Common myeloid progenitor, CD34-positive (primary cell): ENCODE measurements around the gene COA6.

Experiments used
- CTCF ChIA-PET: fragments of 350-600 bp; sonication (Branson Sonifier 250); formaldehyde crosslinking; loops from one replicate; lab custom pipeline; 2021; ENCODE audit warnings: antibody characterized with exemption; lab: Charles Lee
- POLR2A ChIA-PET: fragments of 350-600 bp; sonication (Branson Sonifier 250); formaldehyde crosslinking; loops from one replicate; lab custom pipeline; 2021; ENCODE audit warnings: antibody characterized with exemption; lab: Charles Lee
- DNase-seq, 3 donors: peaks; one replicate each; pipeline versions ENCODE4 v3.0.0 to v3.0.0-alpha.2; 2013
- H3K27ac ChIP-seq, 2 experiments: 1 replicate in 1 of 2; 2 replicates in 1 of 2; pipeline ENCODE4 v1.7.0; 2013; ENCODE audit warnings: inconsistent platforms in 2 of 2, low read length in 2 of 2, mild to moderate bottlenecking in 2 of 2, low read depth in 1 of 2, moderate library complexity in 1 of 2; ENCODE audit not compliant: severe bottlenecking in 2 of 2, insufficient read depth in 1 of 2, poor library complexity in 1 of 2
- H3K27me3 ChIP-seq, 5 experiments: replicated peaks in 2 of 5; 1 replicate in 3 of 5; 2 replicates in 2 of 5; pipeline versions ENCODE4 v1.6.1 to v1.7.0; 2013; ENCODE audit warnings: low read length in 4 of 5, mild to moderate bottlenecking in 2 of 5, moderate library complexity in 2 of 5, inconsistent platforms in 1 of 5; ENCODE audit not compliant: insufficient read depth in 5 of 5, control insufficient read depth in 4 of 5
- H3K36me3 ChIP-seq, 4 experiments: 1 replicate in 2 of 4; 2 replicates in 2 of 4; pipeline versions ENCODE4 v1.6.1 to v1.7.0; 2013; ENCODE audit warnings: low read length in 3 of 4, control low read depth in 1 of 4, mild to moderate bottlenecking in 1 of 4; ENCODE audit not compliant: control insufficient read depth in 4 of 4, insufficient read depth in 4 of 4
- H3K4me1 ChIP-seq, 4 experiments: 1 replicate in 3 of 4; 2 replicates in 1 of 4; pipeline versions ENCODE4 v1.6.1 to v1.7.1; 2013; ENCODE audit warnings: low read length in 3 of 4, mild to moderate bottlenecking in 3 of 4, control low read depth in 1 of 4, inconsistent platforms in 1 of 4, moderate library complexity in 1 of 4; ENCODE audit not compliant: control insufficient read depth in 4 of 4, insufficient read depth in 4 of 4; ENCODE audit errors: control extremely low read depth in 1 of 4
- H3K4me3 ChIP-seq, 7 experiments: 1 replicate in 4 of 7; 2 replicates in 3 of 7; pipeline versions ENCODE4 v1.5.1 to v1.7.0; 2013; ENCODE audit warnings: mild to moderate bottlenecking in 7 of 7, low read length in 6 of 7, moderate library complexity in 6 of 7, inconsistent platforms in 2 of 7, low read depth in 2 of 7, control low read depth in 1 of 7; ENCODE audit not compliant: insufficient read depth in 4 of 7, control insufficient read depth in 1 of 7; ENCODE audit errors: extremely low read depth in 1 of 7
- H3K9me3 ChIP-seq, 5 experiments: 1 replicate in 4 of 5; 2 replicates in 1 of 5; pipeline versions ENCODE4 v1.6.1 to v1.7.1; 2013; ENCODE audit warnings: low read length in 4 of 5, mild to moderate bottlenecking in 2 of 5, inconsistent platforms in 1 of 5, low read depth in 1 of 5, moderate library complexity in 1 of 5; ENCODE audit not compliant: control insufficient read depth in 4 of 5, insufficient read depth in 2 of 5; ENCODE audit errors: control extremely low read depth in 1 of 5
- WGBS: methylation state at CpG from one replicate; pipeline ENCODE4 v1.1.5; 2013; ENCODE audit not compliant: insufficient coverage; 5-methylcytosine and 5-hydroxymethylcytosine counted together

Gene COA6

DNA sequence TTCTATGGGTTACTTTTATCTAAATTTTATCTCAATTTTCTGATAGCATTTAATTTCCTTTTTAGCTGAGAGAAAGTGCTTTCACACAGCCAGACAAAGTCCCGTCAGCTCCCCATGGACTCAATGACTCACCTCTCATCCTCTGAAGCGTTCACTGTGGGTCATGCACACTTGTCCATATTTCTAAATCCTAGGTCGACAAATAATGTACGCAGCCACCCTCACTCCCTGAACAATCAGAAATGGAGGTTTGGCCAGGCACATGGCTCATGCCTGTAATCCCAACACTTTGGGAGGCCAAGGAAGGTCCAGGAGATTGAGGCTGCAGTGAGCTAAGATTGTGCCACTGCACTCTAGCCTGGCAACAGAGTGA lies 42.4 kb upstream of the COA6 start:
- peaks cover 0 to 11% (median 5%) of the 10 kb centered on the region in 4 experiments for H3K4me1 ChIP-seq
- no peaks in the 10 kb centered on the region for H3K9me3 ChIP-seq
- WGBS, result 97% methylated on average over 4 of the region's 4 CpGs

DNA sequence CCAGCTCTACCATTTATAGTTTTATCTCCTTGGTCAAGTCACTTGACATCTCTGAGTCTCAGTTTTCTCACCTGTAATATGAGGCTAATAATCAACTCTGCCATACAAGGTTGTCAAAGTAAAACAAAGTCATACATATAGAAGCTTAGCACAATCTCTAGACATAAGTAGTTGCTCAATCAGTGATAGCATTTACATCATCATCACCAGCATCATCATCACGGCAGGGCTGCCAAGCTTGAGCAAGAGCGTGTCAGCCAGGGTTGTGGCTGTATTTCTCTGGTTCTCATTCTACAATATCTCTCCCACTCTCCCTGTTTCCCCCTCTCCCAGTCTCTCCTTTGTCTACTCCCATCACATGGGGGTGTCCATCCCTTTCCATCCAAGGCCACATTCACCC lies 41.7 kb upstream of the COA6 start:
- ChIA-PET POLR2A (no interaction called here), CTCF (interaction anchor here (1.3 to 2.0 kb wide), 3 partner anchors 8 to 42 kb away, joined by 3 to 5 read pairs (median 4); partner anchors contain the start of gene COA6)
- Histone ChIP-seq H3K27ac (no peak overlapping the region), H3K27me3 (no peaks in the 10 kb centered on the region), H3K9me3 (peaks cover 0 to 6% (median 2%) of the 10 kb centered on the region in 5 experiments), H3K4me1 (peaks cover 0 to 8% (median 4%) of the 10 kb centered on the region in 4 experiments), H3K36me3 (no peaks in the 10 kb centered on the region), H3K4me3 (no peak overlapping the region)
- peak in 1 of 3 donors; percentile 23 for DNase-seq
- whole genome bisulfite sequencing, result 100% methylated on average over 2 of the region's 2 CpGs

More for the DNA sequence above, 42.4 kb upstream of the COA6 start:
- ChIA-PET POLR2A (no interaction called here), CTCF (interaction anchor here (1.3 kb wide), 1 partner anchor 25 kb away, joined by 3 read pairs; no protein-coding TSS in a partner anchor)
- peak in 1 of 3 donors; percentile 15 for DNase-seq
- Histone ChIP-seq H3K4me3 (no peak overlapping the region), H3K36me3 (no peaks in the 10 kb centered on the region), H3K27me3 (no peaks in the 10 kb centered on the region), H3K27ac (no peak overlapping the region)

DNA sequence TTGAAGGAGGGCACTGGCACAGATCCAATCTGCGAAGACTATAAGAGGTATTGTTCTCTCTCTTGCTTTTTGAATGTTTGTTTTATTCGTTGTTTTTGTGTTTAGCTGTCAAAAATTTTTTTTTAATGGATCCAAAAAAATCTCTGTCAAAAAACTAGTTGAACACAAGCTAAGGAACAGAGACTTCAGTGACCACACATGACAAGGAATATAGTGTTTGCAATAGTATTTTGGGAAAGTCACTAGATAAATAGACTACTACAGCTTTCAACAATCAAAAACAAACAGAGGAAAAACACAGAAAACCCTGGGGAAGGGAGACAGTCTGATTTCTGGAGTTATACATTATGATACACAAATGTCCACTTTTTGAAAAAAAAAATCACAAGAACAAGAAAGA lies 36.9 kb upstream of the COA6 start:
- ChIA-PET CTCF (interaction anchor here (0.9 to 2.6 kb wide), 7 partner anchors 8 to 38 kb away, joined by 3 to 12 read pairs (median 3); no protein-coding TSS in a partner anchor), POLR2A (no interaction called here)
- Histone ChIP-seq H3K4me1 (no peaks in the 10 kb centered on the region), H3K27me3 (no peaks in the 10 kb centered on the region), H3K4me3 (no peak overlapping the region), H3K9me3 (peaks cover 3 to 29% (median 6%) of the 10 kb centered on the region in 5 experiments), H3K36me3 (no peaks in the 10 kb centered on the region), H3K27ac (no peak overlapping the region)
- no CpG with 5 or more reads among the region's 2 CpGs for WGBS
- no peak for DNase-seq

DNA sequence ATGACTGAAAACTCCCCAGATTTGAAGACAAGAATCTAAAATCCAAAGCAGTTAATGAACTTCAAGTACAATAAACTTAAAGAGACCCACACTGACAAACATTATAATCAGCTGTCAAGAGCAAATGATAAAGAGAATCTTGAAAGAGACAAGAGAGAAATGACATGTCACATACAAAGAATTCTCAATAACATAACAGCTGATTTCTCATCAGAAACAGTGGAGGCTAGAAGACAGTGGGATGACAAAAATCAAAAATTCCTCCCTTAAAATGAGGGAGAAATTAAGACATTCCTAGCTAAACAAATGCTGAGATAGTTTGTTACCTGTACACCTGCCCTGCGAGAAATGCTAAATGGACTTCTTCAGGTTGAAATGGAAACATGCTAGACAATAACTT lies 36.0 kb upstream of the COA6 start:
- DNase-seq, result no peak
- no peaks in the 10 kb centered on the region for H3K27me3 ChIP-seq
- H3K36me3 ChIP-seq, result no peaks in the 10 kb centered on the region
- CTCF ChIA-PET, result interaction anchor here (1.4 to 2.6 kb wide), 5 partner anchors 9 to 28 kb away, joined by 3 to 12 read pairs (median 5); no protein-coding TSS in a partner anchor
- POLR2A ChIA-PET, result no interaction called here
- H3K27ac ChIP-seq, result no peak overlapping the region
- peaks cover 3 to 29% (median 6%) of the 10 kb centered on the region in 5 experiments for H3K9me3 ChIP-seq
- WGBS, result 100% methylated on average over 1 of the region's 1 CpG
- no peak overlapping the region for H3K4me3 ChIP-seq
- no peaks in the 10 kb centered on the region for H3K4me1 ChIP-seq

DNA sequence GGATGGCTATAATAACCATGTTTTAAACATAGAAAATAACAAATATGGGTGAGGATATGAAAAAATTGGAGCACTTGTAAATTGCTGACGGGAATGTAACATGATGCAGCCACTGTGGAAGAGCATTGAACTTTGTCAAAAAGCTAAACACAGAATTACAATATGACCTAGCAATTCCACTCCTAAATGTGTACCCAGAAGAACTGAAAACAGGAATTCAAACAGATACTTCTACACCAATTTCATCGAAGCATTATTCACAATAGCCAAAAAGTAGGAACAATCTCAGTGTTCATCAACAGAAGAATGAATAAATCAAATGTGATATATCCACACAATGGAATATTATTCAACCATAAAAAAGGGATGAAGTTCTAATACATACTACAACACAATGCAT lies 32.7 kb upstream of the COA6 start:
- DNase-seq, result no peak
- Histone ChIP-seq H3K36me3 (no peaks in the 10 kb centered on the region), H3K4me3 (no peak overlapping the region), H3K9me3 (peaks cover 3 to 31% (median 6%) of the 10 kb centered on the region in 5 experiments), H3K27ac (no peak overlapping the region), H3K4me1 (no peaks in the 10 kb centered on the region), H3K27me3 (no peaks in the 10 kb centered on the region)
- ChIA-PET CTCF (interaction anchor here (0.9 to 1.2 kb wide), 2 partner anchors 12 to 19 kb away, joined by 4 to 6 read pairs; no protein-coding TSS in a partner anchor), POLR2A (no interaction called here)
- WGBS, result 100% methylated on average over 1 of the region's 2 CpGs

DNA sequence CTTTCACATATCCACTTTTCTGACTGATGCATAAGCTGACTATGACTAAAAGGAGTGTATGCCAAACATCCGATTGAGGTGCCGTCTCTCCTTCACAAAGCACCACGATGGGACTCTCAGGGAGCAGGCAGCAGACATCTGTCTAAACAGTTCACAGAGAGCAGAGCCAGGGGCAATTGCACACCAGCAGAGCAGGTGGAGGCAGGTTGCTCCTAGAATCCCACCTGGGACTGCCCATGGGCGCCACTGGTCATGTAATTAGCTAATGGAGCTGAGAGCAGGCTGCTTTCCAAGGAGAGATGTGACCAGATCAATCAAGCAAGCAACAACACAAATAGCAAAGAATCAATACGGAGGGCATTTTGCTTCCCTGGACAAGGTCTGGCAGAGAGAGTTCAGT lies 30.5 kb upstream of the COA6 start:
- Histone ChIP-seq H3K27me3 (no peaks in the 10 kb centered on the region), H3K4me3 (no peak overlapping the region), H3K27ac (no peak overlapping the region), H3K36me3 (no peaks in the 10 kb centered on the region), H3K9me3 (peaks cover 0 to 21% (median 0%) of the 10 kb centered on the region in 5 experiments), H3K4me1 (no peaks in the 10 kb centered on the region)
- CTCF ChIA-PET, result interaction anchor here (1.4 to 1.7 kb wide), 2 partner anchors 10 to 16 kb away, joined by 3 to 5 read pairs; no protein-coding TSS in a partner anchor
- POLR2A ChIA-PET, result no interaction called here
- no peak for DNase-seq
- 96% methylated on average over 4 of the region's 5 CpGs for WGBS

DNA sequence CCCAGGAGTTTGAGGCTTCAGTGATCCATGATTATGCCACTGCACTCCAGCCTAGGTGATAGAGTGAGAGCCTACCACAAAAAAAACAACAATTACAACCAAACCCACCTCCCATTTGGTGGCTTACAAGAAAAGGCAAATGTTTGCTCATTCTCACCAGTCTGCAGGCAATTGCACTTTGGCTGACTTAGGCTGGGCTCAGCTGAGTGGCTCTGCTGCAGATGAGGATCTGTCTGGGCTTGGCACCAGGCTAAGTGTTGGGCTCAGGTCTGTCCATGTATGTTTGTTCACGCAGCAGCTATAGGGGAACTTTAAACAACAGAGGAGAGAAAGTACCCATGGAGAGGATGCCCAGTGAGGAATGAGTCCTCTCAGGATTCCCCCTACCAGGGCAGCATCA lies 28.0 kb upstream of the COA6 start:
- WGBS, result 92% methylated on average over 1 of the region's 1 CpG
- ChIA-PET CTCF (no interaction called here), POLR2A (no interaction called here)
- H3K27ac ChIP-seq, result no peak overlapping the region
- H3K36me3 ChIP-seq, result no peaks in the 10 kb centered on the region
- DNase-seq, result no peak
- H3K4me1 ChIP-seq, result no peaks in the 10 kb centered on the region
- no peak overlapping the region for H3K4me3 ChIP-seq
- H3K9me3 ChIP-seq, result peaks cover 0 to 12% (median 0%) of the 10 kb centered on the region in 5 experiments
- no peaks in the 10 kb centered on the region for H3K27me3 ChIP-seq
